RCC 7860 (cell line): ENCODE data around the gene TMEM123.

Experiments used
- DNase-seq: peaks from one replicate; pipeline ENCODE4 v3.0.0-alpha.2; 2015; ENCODE audit warnings: low spot score
- FAIRE-seq: peaks from 2 replicates; lab custom pipeline; 2012; peaks lifted over from hg19 to GRCh38; lab: Jason Lieb, UNC

TMEM123 gene

DNA sequence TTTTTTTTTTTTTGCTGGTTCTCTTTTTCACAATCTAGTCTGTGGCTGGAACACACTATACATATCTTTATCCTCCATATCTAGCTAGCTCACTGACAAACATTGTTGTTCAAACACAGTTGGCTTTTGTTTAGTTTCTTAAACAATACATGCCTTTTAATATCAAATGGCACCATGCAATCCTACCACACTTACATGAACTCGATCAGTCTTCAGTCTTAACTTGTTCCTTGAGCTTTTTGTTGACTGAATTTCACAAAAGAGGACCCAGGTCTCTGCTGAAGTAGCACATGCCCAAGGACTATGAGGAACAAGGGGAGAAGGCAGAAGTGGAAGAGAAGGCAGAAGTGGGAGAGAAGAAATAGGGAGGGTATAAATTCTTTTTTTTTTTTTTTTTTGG is 25.5 kb downstream of the TMEM123 start:
- no peak for FAIRE-seq

DNA sequence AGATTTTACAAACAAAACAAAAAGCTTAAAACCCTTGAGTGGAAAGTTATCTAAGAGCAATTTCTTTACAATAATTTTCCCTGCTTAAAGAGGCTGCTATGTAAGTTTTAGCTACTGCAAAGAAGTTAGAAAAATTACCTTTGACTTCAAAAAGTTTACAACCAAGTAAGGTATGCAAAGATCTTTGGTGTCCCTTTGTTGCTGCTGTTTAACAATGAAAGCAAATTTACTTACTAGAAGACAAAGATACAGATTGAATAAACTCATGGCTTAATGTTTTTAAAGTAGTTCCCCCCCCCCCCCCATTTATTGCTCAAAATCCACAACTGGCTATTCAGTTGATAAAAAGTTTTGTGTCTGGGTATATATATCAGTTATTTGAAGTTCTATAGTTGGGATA is 26.0 kb downstream of the TMEM123 start:
- DNase-seq (no peak), FAIRE-seq (no peak)

More for the DNA sequence above, 25.5 kb downstream of the TMEM123 start:
- DNase-seq = no peak

DNA sequence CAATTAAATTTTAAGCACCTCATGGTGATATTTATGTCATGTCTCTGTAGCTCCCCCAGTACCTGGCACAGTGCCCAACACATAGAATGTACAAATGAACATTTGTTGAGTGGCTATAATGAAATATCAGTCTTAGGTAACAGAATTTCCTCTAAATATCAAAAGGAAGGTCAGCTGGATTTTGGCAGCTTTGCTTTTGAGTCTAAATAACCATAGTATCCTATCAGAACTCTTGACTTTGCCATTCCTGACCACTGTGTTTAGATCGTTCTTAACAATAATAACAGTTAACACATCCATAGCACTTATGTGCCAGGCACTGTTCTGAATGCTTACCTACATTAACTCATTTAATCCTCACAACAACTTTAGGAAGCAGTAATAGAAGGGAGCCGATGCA is 26.6 kb downstream of the TMEM123 start:
- no peak for DNase-seq

DNA sequence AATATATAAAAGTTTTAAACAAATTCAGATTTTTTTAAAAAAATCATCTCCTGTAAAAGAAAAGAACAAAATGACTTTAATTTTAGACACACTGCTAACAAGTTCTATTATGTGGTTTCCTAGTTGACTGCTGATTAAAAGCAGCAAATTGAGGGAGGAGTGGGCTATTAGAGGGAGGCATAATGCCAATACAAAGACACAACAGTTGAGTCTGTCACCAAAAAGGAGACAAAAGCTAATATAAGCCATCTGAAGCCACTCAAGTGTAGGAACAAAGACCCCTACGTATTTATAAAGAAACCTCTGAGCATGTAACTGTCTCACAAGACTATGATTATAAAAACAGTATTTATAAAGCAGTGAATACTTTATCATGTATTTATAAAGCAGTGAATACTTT is 28.6 kb downstream of the TMEM123 start:
- DNase-seq (no peak), FAIRE-seq (no peak)

More for the DNA sequence above, 26.6 kb downstream of the TMEM123 start:
- no peak for FAIRE-seq

DNA sequence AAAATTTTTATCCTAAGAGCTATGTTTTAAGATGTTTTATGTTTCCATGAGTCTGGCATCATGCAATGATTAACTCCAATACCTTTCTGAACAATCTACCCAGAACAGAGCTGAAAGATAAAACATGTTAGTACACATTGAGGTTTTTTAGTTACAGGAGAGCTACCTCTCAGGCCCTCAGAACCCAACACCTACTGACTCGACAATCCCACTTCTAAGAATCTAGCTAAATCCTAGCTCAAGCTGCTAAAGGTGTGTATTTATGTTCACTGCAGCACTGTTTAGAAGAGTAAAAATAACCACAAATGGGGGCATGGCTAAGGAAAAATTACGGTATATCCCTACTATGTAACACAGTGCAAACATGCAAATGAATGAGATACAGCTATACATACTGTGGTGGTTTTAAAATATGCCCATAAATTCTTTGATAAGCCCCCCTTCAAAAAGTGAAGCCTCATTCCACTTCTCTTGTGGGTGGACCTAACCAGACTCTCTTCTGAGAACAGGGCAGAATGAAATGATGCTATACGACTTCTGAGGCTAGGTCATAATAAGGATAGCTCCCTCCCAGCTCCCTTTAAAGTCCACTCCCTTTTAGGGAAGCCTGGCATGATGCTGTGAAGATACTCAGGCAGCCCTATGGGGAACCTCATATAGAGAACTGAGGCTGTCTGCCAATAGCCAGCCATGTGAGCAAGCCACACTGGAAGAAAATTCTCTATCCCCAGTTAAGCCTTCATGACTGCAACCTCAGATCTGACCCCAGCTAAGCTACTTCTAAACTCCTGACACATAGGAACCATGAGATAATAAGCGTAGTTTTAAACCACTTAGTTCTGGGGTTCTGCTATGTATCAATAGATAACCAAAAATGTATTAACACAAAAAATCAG is 29.5 kb downstream of the TMEM123 start:
- DNase-seq = no peak
- no peak for FAIRE-seq

DNA sequence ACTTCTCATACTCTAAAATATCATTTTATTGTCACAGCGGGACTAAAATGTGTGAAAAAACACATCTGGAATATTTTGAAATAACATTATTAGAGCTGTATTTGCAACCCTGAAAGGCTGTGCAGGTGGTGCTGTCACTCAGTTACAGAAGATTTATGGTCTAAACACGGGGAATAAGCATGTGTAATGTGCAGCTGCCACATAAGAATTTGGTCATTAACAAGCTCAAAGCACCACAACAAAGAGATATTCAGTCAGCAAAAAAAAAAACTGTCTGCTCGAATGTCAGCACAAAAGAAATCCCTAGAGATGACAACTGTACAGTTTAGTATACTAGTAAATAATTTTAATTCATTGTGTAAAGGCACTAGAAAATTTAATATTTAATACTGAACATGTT is 31.3 kb downstream of the TMEM123 start:
- DNase-seq = no peak
- FAIRE-seq = no peak

DNA sequence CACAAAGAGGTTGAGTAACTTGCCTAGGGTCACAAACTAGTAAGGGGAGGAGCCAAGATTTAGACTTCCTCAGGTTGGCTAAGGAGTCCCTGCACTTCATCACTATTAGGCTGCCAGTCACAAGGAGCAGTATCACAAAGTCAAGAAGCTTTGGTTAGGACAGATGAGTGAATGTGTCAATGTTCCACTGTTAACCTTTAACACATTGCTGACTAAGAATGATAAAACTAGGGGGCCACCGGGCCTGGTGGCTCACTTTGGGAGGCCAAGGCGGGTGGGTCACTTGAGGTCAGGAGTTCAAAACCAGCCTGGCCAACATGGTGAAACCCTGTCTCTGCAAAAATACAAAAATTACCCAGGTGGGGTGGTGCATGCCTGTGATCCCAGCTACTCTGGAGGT is 32.0 kb downstream of the TMEM123 start:
- FAIRE-seq (peak; percentile 28), DNase-seq (peak; percentile 48)

DNA sequence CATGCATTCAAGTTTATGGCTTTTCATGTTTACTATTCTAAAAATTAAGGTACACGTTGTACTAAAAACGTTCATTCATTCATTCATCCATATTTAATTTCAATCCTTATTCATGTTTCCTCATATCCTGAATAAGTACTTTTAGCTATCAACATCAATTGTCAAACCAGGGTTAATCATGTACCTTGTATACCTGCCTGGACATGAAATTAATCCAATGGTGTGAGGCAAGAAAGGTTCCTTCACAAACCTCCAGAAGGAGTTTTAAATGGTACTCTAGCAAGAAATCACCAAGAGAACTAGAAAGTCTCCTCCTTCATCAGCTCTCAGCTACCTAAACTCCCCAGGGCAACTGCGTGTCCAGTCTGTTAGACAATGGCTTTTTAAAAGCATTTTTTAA is 33.4 kb downstream of the TMEM123 start:
- FAIRE-seq (no peak), DNase-seq (no peak)

DNA sequence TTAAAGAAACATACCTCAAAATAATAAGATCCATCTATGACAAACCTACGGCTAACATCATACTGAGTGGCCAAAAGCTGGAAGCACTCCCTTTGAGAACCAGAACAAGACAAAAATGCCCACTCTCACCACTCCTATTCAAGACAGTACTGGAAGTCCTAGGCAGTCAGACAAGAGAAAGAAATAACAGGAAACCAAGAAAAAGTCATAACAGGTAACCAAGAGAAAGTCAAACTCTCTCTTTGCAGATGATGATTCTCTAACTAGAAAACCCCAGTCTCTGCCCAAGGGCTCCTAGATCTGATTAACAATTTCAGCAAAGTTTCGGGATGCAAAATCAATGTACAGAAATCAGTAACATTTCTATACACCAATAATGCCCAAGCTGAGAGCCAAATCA is 35.6 kb downstream of the TMEM123 start:
- no peak for DNase-seq
- FAIRE-seq = no peak

DNA sequence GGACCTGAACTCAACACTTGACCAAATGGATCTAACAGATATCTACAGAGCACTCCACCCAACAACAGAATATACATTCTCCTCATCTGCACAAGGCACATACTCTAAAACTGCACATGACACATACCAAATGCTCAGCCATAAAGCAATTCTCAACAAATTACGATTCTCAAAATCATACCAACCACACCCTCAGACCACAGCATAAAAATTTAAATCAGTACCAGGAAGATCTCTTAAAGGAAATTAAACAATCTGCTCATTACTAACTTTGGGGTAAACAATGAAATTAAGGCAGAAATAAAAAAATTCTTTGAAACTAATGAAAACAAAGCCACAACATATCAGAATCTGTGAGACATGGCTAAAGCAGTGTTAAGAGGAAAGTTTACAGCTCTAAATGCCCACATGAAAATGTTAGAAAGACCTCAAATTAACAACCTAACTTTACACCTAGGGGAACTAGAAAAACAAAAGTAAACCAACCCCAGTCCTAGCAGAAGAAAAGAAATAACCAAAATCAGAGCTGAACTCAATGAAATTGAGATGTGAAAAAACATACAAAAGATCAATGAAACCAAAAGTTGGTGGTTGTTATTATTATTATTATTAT is 37.2 kb downstream of the TMEM123 start:
- FAIRE-seq = no peak
- no peak for DNase-seq

DNA sequence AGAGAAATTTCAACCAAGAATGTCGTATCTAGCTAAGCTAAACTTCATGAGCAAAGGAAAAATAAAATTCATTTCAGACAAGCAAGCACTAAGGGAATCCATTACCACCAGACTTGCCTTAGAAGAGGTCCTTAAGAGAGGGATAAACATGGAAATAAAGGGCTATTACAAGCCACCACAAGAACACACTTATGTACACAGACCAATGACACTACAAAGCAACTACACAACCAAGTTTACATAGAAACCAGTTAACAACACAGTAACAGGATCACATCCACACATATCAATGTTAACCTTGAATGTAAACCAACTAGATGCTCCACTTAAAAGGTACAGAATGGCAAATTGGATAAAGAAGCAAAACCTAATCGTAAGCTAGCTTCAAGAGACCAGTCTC is 38.0 kb downstream of the TMEM123 start:
- FAIRE-seq (no peak), DNase-seq (no peak)

DNA sequence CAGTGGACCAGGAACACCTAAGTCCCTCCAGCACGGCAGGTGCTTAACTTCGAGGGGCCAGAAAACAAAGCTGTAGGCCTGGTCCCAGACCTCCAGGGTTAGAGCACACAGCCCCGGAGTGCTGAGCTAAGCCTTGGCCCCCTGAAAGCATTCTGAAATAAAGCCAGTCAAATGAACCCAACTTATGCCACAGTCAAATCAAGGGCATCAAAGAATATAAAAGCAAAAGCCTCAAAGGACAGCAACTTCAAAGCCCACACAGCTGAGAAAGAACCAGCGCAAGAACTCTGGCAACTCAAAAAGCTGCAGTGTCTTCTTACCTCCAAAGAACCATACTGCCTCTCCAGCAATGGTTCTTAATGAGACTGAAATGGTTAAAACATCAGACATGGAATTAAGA is 39.1 kb downstream of the TMEM123 start:
- FAIRE-seq (no peak), DNase-seq (no peak)

DNA sequence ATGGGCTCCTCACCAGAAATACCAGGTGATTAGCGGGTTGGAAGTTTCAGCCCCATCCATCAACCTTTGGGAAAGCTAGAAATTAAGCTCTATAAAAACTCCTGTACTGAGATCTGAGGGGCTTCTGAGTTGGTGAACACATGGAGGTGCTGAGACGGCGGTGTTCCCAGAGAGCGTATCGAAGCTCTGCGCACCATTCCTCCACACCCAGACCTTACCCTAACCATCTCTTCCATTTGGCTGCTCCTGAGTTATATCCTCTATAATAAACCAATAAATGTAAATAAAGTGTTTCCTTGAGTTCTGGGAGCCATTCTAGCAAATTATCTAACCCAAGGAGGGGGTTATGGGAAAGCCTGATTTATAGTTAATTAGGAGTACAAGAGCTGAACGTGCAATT is 41.4 kb downstream of the TMEM123 start:
- FAIRE-seq = no peak
- DNase-seq = no peak

DNA sequence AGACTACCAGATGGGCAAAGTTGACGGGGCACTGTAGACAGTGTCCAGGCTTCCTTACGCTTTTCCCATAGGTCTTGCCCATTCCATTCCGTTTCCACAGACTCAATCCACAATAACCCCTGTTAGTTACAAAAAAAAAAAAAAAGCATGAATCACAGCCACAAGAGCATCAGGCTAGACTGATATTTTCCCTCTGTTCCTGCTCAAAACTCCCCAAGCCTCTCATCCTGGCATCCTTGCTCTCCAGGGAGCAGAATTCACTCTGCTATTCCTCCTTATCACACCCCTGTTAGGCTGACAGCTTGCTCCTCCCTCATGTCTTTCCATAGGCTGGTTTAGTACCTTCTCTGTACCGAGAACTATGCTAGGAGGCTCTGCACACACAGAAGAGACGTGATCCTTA is 42.2 kb downstream of the TMEM123 start:
- no peak for FAIRE-seq

DNA sequence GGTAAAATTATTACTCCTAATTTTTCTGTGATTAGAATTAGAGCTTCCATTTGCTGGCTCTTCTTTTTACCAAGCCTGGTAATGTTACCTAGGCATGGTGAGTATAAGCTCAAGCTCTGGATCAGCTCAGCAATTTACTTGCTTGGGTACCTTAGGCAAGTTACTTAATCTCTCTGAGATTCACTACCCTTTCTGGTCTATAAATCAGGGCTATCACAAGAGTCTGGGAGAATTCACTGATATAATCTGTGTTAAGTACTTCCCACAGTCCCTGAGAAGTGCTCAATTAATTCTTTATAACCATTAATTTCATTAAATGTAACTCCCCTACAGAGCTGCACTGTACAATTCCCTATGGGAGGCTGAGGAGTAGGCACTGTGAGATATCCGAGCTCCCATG is 44.2 kb downstream of the TMEM123 start:
- DNase-seq (no peak), FAIRE-seq (no peak)

More for the DNA sequence above, 42.2 kb downstream of the TMEM123 start:
- DNase-seq = no peak

DNA sequence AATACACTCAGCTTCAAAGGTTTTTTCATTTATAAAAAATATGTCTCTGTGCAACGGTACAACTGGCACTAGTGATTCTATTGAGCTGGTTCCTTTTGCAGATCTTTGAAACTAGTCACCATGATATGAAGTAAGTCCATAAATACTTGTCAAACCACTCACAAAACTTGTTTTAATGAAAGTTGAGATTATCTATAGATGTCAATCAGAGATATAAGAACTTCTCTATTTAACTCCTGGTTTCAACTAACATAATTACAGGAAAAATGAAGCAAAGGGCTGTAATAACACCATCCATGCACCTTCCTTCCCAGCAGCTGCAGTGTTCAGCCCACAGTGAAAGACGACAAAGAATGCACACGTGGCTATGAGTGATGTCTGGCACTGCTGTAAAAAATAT is 44.7 kb downstream of the TMEM123 start:
- FAIRE-seq (no peak), DNase-seq (no peak)

DNA sequence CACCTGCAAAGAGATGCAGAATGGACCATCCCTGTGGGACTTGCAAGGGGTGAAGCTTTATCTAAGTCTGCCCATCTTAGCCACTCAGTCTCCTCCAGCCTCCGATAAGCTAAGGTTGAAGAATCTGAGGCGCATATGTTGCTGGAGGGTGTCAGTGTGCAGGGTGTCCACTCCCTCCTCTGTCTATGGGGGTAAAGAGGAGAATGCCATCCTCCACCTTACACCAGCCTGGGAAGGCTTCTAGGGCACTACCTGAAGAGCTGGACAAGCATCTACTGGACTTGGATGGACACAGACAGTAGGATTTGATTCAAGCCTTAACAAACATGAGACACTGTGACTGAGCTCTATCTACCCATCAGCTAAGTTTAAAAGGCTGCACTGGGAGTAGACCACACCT is 46.5 kb downstream of the TMEM123 start:
- DNase-seq = no peak
- no peak for FAIRE-seq

DNA sequence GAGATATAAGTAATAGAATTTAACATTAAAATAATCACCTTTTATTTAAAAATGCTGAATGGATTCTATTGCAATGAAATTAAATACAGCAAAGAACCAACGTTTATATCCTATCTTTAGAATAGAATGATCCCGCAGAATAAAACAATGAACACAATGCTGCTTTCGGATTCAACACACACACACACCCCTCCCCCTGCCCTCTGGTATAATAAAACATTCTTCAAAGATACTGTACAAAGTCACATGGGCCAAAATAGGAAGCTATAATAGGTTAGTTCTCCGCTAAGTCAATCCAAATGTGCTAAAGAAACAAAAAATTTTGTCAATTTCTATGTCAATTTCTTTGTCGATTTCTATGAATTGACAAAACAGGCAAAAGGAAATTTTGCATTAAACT is 47.1 kb downstream of the TMEM123 start:
- FAIRE-seq (no peak), DNase-seq (no peak)

DNA sequence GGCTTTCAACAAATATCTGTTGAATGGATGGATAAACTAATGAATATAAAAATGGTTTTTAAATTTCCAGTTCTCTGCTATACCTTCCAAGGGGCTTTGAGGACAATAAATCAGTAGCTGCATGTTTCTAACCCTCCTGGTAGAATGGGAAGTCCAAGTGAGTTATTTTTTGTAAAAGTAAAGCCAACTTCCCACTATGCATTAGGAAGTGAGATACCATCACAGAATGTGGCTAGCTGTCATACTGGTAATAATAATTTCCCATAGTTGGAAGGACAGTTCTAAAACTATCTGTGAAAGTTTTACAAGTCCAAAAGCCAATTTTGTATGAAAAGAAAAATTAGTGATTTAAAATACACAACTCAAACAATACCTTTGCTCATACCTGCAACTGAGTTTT is 50.0 kb downstream of the TMEM123 start:
- no peak for FAIRE-seq

DNA sequence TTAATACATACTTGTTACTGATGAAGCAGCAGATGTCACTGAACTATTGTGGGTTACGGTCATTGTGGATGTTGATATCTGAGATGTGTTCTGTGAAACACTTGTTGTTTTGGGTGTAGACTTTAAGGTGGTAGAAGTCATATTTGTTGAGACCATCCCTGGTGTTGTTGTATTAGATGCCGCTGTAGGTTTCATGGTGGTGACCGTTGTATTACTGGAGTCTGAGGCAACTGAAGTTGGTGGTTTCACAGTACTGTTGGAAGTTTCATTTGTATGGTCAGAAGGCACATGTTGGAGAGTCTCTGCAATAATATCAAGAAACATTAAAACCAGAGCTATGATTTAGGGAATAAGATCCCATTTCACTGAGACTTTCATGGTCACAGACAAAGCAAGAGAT is 50.7 kb downstream of the TMEM123 start:
- no peak for FAIRE-seq
- DNase-seq = no peak

More for the DNA sequence above, 50.0 kb downstream of the TMEM123 start:
- no peak for DNase-seq

DNA sequence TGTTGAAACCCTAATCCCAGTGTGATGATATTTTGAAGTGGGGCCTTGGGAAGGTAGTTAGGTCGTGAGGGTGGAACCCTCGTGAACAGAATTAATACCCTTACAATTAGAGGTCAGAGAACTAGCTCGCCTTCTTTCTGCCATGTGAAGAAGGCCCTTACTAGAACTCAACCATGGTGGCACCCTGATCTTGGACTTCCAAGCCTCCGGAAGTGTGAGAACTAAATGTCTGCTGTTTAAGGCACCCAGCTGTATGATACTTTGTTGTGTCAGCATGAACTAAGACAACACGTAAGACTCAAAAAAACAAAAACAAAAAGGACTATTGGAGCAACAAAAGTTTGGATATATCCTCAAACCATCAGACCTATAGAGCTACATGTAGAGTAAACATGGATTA is 52.0 kb downstream of the TMEM123 start:
- no peak for DNase-seq
- FAIRE-seq = no peak

DNA sequence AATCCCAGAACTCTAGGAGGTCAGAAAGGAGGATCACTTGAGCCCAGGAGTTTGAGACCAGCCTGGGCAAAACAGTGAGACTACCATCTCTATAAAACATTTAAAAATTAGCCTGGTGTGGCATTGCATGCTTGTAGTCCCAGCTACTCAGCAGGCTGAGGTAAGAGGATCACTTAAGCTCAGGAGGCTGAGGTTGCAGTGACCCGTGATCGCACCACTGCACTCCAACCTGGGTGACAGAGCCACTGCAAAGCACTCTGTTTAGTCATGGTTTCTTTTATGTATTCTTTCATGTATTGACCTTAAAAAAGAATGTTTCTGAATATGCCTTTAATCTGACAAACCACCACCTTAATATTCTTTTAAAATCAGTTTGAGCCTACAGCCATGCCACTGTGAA is 53.4 kb downstream of the TMEM123 start:
- DNase-seq = peak; percentile 14
- no peak for FAIRE-seq
